ENCODE data around the gene PLPP4. TPM values are rescaled to one million over a fixed set of nuclear protein-coding genes. Genes with fewer than 3 reads are reported as not detected.
A peak's percentile ranks its signal among the peaks of the same experiment; 100 is the strongest.

PLPP4 gene
- polyA plus RNA-seq, 3 donors = not detected

DNA sequence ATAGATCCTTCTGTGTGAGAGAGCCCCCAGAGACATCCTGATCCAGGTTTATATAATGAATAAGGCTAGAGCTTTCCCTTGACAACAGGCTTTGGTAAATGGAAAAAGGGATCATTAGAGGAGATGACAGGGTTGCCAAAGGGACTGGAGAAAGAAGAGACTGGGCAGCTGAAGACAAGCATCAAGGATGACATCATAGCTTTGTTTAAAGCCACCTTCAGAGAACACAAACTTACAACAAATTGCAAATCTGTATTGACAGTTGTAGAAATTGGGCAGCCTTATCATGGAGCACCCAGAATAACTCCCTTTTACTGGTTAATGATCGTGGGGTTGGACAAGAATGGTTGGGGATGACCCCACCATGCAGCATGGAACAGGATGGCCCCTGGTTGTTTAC is 3.7 kb upstream of the PLPP4 start:
- Histone ChIP-seq H4K20me1 (ENCODE audit: insufficient read depth, low read length) (no peaks in the 10 kb centered on the region), H3K79me2 (ENCODE audit: insufficient read depth, low read length) (no peaks in the 10 kb centered on the region), H3K4me3 (replicated peaks in 1 of 3; ENCODE audit: low read depth in 2 of 3, low read length in 3 of 3) (no peak overlapping the region), H3K27me3 (ENCODE audit: control insufficient read depth in 2 of 2, insufficient read depth in 2 of 2, low read length in 2 of 2) (peaks cover 15 to 36% of the 10 kb centered on the region in 2 donors), H2AFZ (ENCODE audit: insufficient read depth, low read depth, low read length, poor library complexity, severe bottlenecking) (no peak overlapping the region), H3K9ac (ENCODE audit: insufficient read depth, low read length, poor library complexity, severe bottlenecking) (no peak overlapping the region), H3K4me2 (replicated peaks; ENCODE audit: extremely low read depth, low read length, poor library complexity, severe bottlenecking) (no peak overlapping the region), H3K9me3 (replicated peaks in 1 of 2; ENCODE audit: control insufficient read depth in 1 of 2, insufficient read depth in 1 of 2, low read length in 2 of 2) (peaks cover 0 to 12% of the 10 kb centered on the region in 2 donors), H3K36me3 (replicated peaks in 1 of 2; ENCODE audit: control insufficient read depth in 1 of 2, insufficient read depth in 2 of 2, low read length in 2 of 2) (no peaks in the 10 kb centered on the region), H3K27ac (ENCODE audit: low read depth in 1 of 2, low read length in 2 of 2) (no peak overlapping the region), H3K4me1 (ENCODE audit: control insufficient read depth in 1 of 2, insufficient read depth in 2 of 2, low read length in 2 of 2) (no peaks in the 10 kb centered on the region)
- H3K4me3 Mint-ChIP-seq = no peak overlapping the region
- TF ChIP-seq, protein P1, sequence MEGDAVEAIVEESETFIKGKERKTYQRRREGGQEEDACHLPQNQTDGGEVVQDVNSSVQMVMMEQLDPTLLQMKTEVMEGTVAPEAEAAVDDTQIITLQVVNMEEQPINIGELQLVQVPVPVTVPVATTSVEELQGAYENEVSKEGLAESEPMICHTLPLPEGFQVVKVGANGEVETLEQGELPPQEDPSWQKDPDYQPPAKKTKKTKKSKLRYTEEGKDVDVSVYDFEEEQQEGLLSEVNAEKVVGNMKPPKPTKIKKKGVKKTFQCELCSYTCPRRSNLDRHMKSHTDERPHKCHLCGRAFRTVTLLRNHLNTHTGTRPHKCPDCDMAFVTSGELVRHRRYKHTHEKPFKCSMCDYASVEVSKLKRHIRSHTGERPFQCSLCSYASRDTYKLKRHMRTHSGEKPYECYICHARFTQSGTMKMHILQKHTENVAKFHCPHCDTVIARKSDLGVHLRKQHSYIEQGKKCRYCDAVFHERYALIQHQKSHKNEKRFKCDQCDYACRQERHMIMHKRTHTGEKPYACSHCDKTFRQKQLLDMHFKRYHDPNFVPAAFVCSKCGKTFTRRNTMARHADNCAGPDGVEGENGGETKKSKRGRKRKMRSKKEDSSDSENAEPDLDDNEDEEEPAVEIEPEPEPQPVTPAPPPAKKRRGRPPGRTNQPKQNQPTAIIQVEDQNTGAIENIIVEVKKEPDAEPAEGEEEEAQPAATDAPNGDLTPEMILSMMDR (IDR thresholded peaks at IDR 0.05) = no peak
- H3K9me3 Mint-ChIP-seq = peaks cover 0 to 16% (median 7%) of the 10 kb centered on the region in 7 donors
- intact Hi-C loops (cut with micrococcal nuclease) = no loop called here
- H3K27ac Mint-ChIP-seq = no peak overlapping the region
- H3K27me3 Mint-ChIP-seq (ENCODE audit: low read depth in 3 of 3) = peaks cover 29 to 44% (median 41%) of the 10 kb centered on the region in 3 donors
- H3K36me3 Mint-ChIP-seq = peaks cover 0 to 2% of the 10 kb centered on the region in 2 donors
- WGBS (ENCODE audit: insufficient coverage) = no CpG with 5 or more reads among the region's 1 CpG
- peaks cover 6% of the 10 kb centered on the region for H3K4me1 Mint-ChIP-seq
- no peak for DNase-seq

DNA sequence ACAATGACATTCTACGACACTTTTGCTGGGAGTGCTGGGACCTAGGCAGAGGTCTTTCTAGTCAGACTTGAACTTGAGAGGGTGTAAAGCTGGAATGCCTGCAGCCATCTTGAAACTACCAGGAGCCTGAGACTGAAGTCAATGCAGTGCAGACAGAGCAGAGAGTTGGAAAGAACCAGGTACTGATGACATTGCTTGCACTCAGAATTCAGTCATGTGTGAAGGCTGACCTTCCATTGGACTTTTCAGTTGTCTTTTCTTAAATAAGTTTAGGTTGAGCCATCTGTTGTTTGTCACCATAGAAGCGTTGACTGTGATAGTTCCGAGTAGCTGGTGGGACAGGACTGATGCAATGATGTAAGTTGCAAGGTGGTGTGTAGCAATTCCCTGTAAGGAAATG is 3.1 kb upstream of the PLPP4 start:
- Mint-ChIP-seq H3K4me3 (no peak overlapping the region), H3K36me3 (peaks cover 0 to 2% of the 10 kb centered on the region in 2 donors), H3K27me3 (ENCODE audit: low read depth in 3 of 3) (peaks cover 34 to 49% (median 46%) of the 10 kb centered on the region in 3 donors), H3K4me1 (peaks cover 6% of the 10 kb centered on the region), H3K27ac (peak overlapping the region in 1 of 7 donors; percentile 65), H3K9me3 (peaks cover 0 to 16% (median 7%) of the 10 kb centered on the region in 7 donors)
- H3K4me1 ChIP-seq (ENCODE audit: control insufficient read depth in 1 of 2, insufficient read depth in 2 of 2, low read length in 2 of 2) = no peaks in the 10 kb centered on the region
- no peaks in the 10 kb centered on the region for H3K36me3 ChIP-seq (replicated peaks in 1 of 2; ENCODE audit: control insufficient read depth in 1 of 2, insufficient read depth in 2 of 2, low read length in 2 of 2)
- no peaks in the 10 kb centered on the region for H3K79me2 ChIP-seq (ENCODE audit: insufficient read depth, low read length)
- no peak overlapping the region for H3K4me3 ChIP-seq (replicated peaks in 1 of 3; ENCODE audit: low read depth in 2 of 3, low read length in 3 of 3)
- H2AFZ ChIP-seq (ENCODE audit: insufficient read depth, low read depth, low read length, poor library complexity, severe bottlenecking) = no peak overlapping the region
- peaks cover 0 to 18% of the 10 kb centered on the region in 2 donors for H3K9me3 ChIP-seq (replicated peaks in 1 of 2; ENCODE audit: control insufficient read depth in 1 of 2, insufficient read depth in 1 of 2, low read length in 2 of 2)
- TF ChIP-seq, protein P1 (IDR thresholded peaks at IDR 0.05) = no peak
- DNase-seq = no peak
- H3K9ac ChIP-seq (ENCODE audit: insufficient read depth, low read length, poor library complexity, severe bottlenecking) = no peak overlapping the region
- H3K4me2 ChIP-seq (replicated peaks; ENCODE audit: extremely low read depth, low read length, poor library complexity, severe bottlenecking) = no peak overlapping the region
- intact Hi-C loops (cut with micrococcal nuclease) = no loop called here
- peaks cover 18 to 41% of the 10 kb centered on the region in 2 donors for H3K27me3 ChIP-seq (ENCODE audit: control insufficient read depth in 2 of 2, insufficient read depth in 2 of 2, low read length in 2 of 2)
- no peaks in the 10 kb centered on the region for H4K20me1 ChIP-seq (ENCODE audit: insufficient read depth, low read length)
- 100% methylated on average over 3 of the region's 3 CpGs for WGBS (ENCODE audit: insufficient coverage)
- no peak overlapping the region for H3K27ac ChIP-seq (ENCODE audit: low read depth in 1 of 2, low read length in 2 of 2)

Data from CD14-positive monocyte (primary cell).